ENCODE results near the gene SREBF1.

DNA sequence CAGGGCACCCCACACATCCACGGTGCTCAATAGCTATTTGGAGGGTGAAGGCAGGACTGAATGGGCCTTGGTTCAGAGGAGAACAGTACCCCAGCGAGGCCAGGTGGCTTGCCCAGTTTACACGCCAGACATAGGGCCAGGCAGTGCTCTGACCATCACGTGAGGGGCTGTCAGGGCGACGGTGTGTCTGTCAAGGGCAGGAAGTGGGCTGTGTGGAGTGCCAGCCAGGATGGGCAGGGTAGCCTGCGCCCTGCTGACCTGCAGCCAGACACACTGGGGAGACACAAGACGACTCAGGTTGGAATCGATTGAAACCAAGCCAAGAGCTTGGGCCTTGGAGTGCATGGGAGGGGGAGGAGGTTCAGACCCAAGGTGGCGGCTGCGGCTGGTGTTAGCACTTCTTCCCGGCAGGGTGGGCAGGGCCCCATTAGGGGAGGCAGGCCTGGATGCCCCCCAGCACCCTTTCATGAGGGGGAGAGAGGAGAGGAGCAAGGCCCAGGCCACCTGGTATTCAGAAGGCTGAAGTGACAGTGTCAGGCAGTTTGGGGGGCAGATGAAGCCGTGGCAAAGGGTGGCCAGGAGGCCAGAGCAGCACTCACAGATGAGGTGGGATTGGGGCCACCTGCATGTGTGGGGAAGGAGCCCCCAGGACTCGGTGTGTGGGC, 68.2 kb downstream of the SREBF1 start:
- TF ChIP-seq, protein P1, sequence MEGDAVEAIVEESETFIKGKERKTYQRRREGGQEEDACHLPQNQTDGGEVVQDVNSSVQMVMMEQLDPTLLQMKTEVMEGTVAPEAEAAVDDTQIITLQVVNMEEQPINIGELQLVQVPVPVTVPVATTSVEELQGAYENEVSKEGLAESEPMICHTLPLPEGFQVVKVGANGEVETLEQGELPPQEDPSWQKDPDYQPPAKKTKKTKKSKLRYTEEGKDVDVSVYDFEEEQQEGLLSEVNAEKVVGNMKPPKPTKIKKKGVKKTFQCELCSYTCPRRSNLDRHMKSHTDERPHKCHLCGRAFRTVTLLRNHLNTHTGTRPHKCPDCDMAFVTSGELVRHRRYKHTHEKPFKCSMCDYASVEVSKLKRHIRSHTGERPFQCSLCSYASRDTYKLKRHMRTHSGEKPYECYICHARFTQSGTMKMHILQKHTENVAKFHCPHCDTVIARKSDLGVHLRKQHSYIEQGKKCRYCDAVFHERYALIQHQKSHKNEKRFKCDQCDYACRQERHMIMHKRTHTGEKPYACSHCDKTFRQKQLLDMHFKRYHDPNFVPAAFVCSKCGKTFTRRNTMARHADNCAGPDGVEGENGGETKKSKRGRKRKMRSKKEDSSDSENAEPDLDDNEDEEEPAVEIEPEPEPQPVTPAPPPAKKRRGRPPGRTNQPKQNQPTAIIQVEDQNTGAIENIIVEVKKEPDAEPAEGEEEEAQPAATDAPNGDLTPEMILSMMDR (IDR thresholded peaks at IDR 0.05 in 2 of 3, conservative IDR thresholded peaks at IDR 0.05 in 1 of 3; ENCODE audit: control insufficient read depth in 2 of 3, extremely low read depth in 1 of 3, insufficient read depth in 1 of 3, low read depth in 3 of 3, low read length in 3 of 3): no peak
- TF ChIP-seq ZSCAN29 (IDR thresholded peaks at IDR 0.05): no peak
- TF ChIP-seq, protein P2, sequence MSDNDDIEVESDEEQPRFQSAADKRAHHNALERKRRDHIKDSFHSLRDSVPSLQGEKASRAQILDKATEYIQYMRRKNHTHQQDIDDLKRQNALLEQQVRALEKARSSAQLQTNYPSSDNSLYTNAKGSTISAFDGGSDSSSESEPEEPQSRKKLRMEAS (IDR thresholded peaks at IDR 0.05; ENCODE audit: low read depth, low read length): no peak
- TF ChIP-seq, protein P3, sequence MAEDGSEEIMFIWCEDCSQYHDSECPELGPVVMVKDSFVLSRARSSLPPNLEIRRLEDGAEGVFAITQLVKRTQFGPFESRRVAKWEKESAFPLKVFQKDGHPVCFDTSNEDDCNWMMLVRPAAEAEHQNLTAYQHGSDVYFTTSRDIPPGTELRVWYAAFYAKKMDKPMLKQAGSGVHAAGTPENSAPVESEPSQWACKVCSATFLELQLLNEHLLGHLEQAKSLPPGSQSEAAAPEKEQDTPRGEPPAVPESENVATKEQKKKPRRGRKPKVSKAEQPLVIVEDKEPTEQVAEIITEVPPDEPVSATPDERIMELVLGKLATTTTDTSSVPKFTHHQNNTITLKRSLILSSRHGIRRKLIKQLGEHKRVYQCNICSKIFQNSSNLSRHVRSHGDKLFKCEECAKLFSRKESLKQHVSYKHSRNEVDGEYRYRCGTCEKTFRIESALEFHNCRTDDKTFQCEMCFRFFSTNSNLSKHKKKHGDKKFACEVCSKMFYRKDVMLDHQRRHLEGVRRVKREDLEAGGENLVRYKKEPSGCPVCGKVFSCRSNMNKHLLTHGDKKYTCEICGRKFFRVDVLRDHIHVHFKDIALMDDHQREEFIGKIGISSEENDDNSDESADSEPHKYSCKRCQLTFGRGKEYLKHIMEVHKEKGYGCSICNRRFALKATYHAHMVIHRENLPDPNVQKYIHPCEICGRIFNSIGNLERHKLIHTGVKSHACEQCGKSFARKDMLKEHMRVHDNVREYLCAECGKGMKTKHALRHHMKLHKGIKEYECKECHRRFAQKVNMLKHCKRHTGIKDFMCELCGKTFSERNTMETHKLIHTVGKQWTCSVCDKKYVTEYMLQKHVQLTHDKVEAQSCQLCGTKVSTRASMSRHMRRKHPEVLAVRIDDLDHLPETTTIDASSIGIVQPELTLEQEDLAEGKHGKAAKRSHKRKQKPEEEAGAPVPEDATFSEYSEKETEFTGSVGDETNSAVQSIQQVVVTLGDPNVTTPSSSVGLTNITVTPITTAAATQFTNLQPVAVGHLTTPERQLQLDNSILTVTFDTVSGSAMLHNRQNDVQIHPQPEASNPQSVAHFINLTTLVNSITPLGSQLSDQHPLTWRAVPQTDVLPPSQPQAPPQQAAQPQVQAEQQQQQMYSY (CRISPR knock-in tag; IDR thresholded peaks at IDR 0.05): no peak

All from GM12878 (cell line).